Measurements from ENCODE around the gene MSI2. TPM values are rescaled to one million over a fixed set of nuclear protein-coding genes. Genes with fewer than 3 reads are reported as not detected.

Gene MSI2
- total RNA-seq, 4 donors from 2014 or later: 14.9 to 24.4 (median 19.8) TPM

- DNase-seq (ENCODE audit: low spot score) (no peak), ATAC-seq (ENCODE audit: low FRiP score) (no peak)
- TF ChIP-seq CTCF (IDR thresholded peaks at IDR 0.05): no peak
Measured at GRCh38 chr17:57607553-57608120, 351.3 kb downstream of the MSI2 start.

DNA sequence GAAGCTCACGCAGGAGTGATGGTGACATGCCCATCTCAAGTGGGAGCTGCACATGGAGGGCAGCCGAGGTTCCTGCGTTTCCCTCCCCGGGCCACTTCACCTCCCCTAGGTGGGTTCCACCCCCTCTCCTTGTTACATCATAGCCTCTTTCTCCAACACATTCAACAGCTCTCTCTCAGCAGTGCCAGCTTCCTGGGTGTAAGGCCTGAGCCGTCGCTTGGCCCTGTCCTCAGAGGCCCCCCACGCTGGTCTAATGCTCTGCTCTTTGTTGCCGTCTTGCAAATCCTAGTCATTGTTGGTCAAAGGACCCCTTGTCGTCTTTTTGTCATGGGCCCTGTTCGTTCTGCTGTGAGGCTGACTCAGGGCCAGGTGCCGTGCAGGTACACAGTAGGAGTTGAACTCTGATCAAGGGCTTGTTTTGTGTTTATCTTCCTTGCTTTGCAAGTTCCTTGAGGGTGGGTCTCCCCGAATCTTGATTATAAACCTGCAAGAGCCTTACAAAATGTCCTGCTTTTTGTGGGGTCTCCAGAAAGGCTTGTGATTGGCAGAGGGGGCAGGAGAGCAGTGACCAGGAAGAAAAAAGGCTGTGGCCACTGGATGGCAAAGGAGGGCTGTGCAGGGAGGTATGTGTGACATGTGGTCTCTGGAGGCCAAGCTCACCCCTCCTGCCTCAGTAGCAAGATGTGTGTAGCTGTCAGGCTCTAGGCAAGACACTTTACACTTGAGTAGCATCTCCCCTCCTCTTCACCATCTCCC, 352.2 kb downstream of the MSI2 start:
- no peak for TF ChIP-seq CTCF (IDR thresholded peaks at IDR 0.05)
- DNase-seq (ENCODE audit: low spot score): no peak
- ATAC-seq (ENCODE audit: low FRiP score): no peak

DNA sequence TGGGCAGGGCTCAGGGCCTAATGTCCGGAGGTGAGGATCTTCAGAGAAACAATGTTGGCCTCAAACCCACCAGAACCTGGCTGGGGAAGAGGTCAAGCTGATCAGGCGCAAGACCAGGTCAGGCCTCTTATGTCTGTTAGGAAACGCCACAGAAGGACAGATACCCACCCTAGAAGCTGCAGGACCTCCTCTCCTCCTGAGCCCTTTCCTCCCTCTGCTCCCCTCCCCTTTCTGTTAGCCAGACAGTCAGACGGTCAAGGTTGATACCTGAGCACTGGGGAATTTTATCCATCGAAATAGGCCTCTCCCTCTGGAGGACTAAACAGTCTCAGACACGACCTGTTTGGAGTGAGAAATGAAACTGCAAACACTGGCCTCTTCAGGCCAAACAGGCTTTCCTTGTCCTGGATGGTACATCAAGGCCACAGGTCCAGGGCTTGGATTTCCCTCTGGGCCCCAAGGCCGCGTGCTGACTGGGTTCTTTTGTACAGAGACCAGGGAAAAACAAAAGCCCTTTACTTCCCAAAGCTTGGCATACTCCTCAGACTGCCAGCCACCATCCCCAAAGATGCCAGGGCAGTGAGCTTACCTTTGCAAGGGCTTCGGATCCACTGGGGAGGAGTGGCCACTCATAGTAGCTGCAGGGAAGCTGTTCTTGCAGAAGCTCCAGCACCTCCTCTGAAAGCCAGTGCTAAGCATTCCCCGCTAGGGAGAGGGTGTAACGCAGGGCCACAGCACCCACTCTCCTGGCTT, 353.0 kb downstream of the MSI2 start:
- ATAC-seq (ENCODE audit: low FRiP score): no peak
- DNase-seq (ENCODE audit: low spot score): no peak
- TF ChIP-seq CTCF (IDR thresholded peaks at IDR 0.05): no peak

- ATAC-seq (ENCODE audit: low FRiP score): no peak
- DNase-seq (ENCODE audit: low spot score): no peak
- TF ChIP-seq CTCF (IDR thresholded peaks at IDR 0.05): no peak
Measured at GRCh38 chr17:57609878-57610270, 353.6 kb downstream of the MSI2 start.

DNA sequence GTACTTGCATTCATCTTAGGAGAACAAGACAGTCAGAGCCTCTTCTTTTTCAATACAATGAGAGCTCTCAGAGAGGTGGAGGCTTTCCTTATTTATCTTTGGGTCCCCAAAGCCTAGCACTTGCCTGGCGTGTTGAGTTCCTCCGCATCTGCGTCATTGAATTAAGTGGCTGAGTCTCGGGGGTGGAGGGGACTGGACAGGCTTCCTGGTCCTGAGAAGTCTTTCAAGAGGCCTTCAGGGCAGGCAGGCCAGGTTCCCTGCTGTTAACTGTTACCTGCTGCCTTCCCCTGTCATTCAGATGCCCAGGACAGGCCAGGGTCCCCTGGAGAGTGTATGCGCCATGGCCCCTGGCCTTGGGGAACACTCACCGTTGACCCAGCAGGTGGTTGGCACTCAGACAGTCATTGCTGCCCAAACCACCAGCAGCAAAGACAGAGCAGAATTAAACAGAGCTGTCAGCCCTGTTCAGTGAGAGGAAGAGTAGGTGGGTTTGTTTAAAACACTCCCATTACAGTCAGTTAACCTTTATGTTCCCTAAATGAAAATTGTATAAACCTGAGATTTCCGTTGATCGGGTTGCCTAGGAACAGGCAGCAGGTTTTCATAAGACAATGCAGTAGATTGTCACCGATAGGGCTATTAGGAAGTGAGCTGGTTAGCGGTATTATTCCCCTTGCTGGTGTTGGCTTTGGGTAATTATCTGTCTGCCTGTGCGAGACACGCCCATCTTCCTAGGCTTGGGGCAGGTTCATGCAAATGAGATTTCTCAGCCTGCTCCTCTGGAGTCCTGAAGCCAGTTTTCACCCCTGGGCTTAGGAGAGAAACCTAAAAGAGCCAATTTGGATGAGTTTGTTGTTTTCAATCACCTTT, 356.1 kb downstream of the MSI2 start:
- ATAC-seq (ENCODE audit: low FRiP score) (no peak), DNase-seq (ENCODE audit: low spot score) (no peak)
- TF ChIP-seq CTCF (IDR thresholded peaks at IDR 0.05): no peak

DNA sequence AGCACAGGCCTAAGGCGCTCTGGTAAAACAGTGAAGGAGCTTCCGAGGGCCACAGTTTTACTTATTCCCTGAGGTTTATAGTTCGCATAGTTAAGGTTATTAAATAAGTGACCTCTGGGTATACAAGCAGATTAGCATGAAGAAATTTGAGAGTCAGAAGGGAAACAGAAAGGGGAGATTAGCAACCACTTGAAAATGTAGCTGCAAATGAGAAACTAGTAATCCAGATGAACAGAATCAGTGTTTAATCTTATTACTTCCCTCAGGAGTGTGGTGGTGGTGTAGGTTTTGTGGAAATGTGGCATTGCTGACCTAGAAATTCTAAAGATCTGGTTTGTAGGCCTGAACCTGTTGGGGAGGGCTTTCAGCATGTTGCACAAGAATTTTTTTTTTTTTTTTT, 358.4 kb downstream of the MSI2 start:
- TF ChIP-seq CTCF (IDR thresholded peaks at IDR 0.05): no peak
- ATAC-seq (ENCODE audit: low FRiP score): no peak
- DNase-seq (ENCODE audit: low spot score): no peak
